Measurements from ENCODE around the gene URM1.
"Not testable (repeated sequence)": the region's sequence is repeated elsewhere in the genome, so short reads cannot be mapped to it uniquely, and the experiment has no call there.

The URM1 gene

GRCh38 chr9:128421482-128421996, 50.4 kb downstream of the URM1 start:
- DNase-seq = peak; percentile 9
- no peak for TF ChIP-seq CTCF (IDR thresholded peaks at IDR 0.05; ENCODE audit: low read depth, low read length, missing control alignments)
- Histone ChIP-seq H3K36me3 (replicated peaks) (peaks cover 18% of the 10 kb centered on the region), H3K27me3 (replicated peaks) (no peaks in the 10 kb centered on the region), H3K27ac (peak overlapping the region; percentile 50), H3K4me3 (ENCODE audit: low read depth, low read length) (peak overlapping the region; percentile 72)
- in situ Hi-C loops (cut with HindIII; ENCODE audit: low pct_ligation_motif_present, low sequenced_read_pairs) = no loop called here

GRCh38 chr9:128422022-128422782, 51.0 kb downstream of the URM1 start:
- in situ Hi-C loops (cut with HindIII; ENCODE audit: low pct_ligation_motif_present, low sequenced_read_pairs); H3K27me3 ChIP-seq (replicated peaks); DNase-seq; H3K27ac ChIP-seq: not testable (repeated sequence)
- Histone ChIP-seq H3K4me3 (ENCODE audit: low read depth, low read length) (peak overlapping the region; percentile 72), H3K36me3 (replicated peaks) (peaks cover 22% of the 10 kb centered on the region)

- Histone ChIP-seq H3K4me3 (ENCODE audit: low read depth, low read length) (no peak overlapping the region), H3K27me3 (replicated peaks) (no peaks in the 10 kb centered on the region), H3K27ac (no peak overlapping the region), H3K36me3 (replicated peaks) (peaks cover 23% of the 10 kb centered on the region)
- TF ChIP-seq CTCF (IDR thresholded peaks at IDR 0.05; ENCODE audit: low read depth, low read length, missing control alignments) = no peak
- in situ Hi-C loops (cut with HindIII; ENCODE audit: low pct_ligation_motif_present, low sequenced_read_pairs) = no loop called here
- no peak for DNase-seq
Observed at GRCh38 chr9:128422783-128423150, 51.6 kb downstream of the URM1 start.

GRCh38 chr9:128423356-128423755, 52.2 kb downstream of the URM1 start:
- H3K4me3 ChIP-seq (ENCODE audit: low read depth, low read length); DNase-seq; H3K27ac ChIP-seq; H3K27me3 ChIP-seq (replicated peaks); in situ Hi-C loops (cut with HindIII; ENCODE audit: low pct_ligation_motif_present, low sequenced_read_pairs): not testable (repeated sequence)
- H3K36me3 ChIP-seq (replicated peaks) = peaks cover 29% of the 10 kb centered on the region

- TF ChIP-seq CTCF (IDR thresholded peaks at IDR 0.05; ENCODE audit: low read depth, low read length, missing control alignments) = no peak
- no peak overlapping the region for H3K27ac ChIP-seq
- H3K27me3 ChIP-seq (replicated peaks) = no peaks in the 10 kb centered on the region
- H3K4me3 ChIP-seq (ENCODE audit: low read depth, low read length) = no peak overlapping the region
- in situ Hi-C loops (cut with HindIII; ENCODE audit: low pct_ligation_motif_present, low sequenced_read_pairs) = no loop called here
- no peak for DNase-seq
- H3K36me3 ChIP-seq (replicated peaks) = peaks cover 29% of the 10 kb centered on the region
Observed at GRCh38 chr9:128424268-128424780, 53.1 kb downstream of the URM1 start.

- in situ Hi-C loops (cut with HindIII; ENCODE audit: low pct_ligation_motif_present, low sequenced_read_pairs) = no loop called here
- peak; percentile 65 for DNase-seq
- H3K27ac ChIP-seq = peak overlapping the region; percentile 88
Observed at GRCh38 chr9:128428644-128429512, 57.7 kb downstream of the URM1 start.

More at GRCh38 chr9:128428644-128429512, 57.7 kb downstream of the URM1 start:
- no peak overlapping the region for H3K4me3 ChIP-seq (ENCODE audit: low read depth, low read length)
- no peak for TF ChIP-seq CTCF (IDR thresholded peaks at IDR 0.05; ENCODE audit: low read depth, low read length, missing control alignments)
- no peaks in the 10 kb centered on the region for H3K27me3 ChIP-seq (replicated peaks)
- H3K36me3 ChIP-seq (replicated peaks) = peaks cover 47% of the 10 kb centered on the region
